ENCODE measurements around the gene KRTAP5-3. TPM values are rescaled to one million over a fixed set of nuclear protein-coding genes. Genes with fewer than 3 reads are reported as not detected.

The KRTAP5-3 gene
- total and polyA plus RNA-seq, 2 of the 13 experiments (the other 11 are each of a cell fraction or from before 2014, with no cell fraction given), result not detected

- TF ChIP-seq MLXIP (CRISPR knock-in tag; IDR thresholded peaks at IDR 0.05; ENCODE audit: borderline replicate concordance), result no peak
- TF ChIP-seq CSRNP2 (CRISPR knock-in tag; conservative IDR thresholded peaks at IDR 0.05; ENCODE audit: low read depth), result no peak
- TF ChIP-seq ZBTB40 (IDR thresholded peaks at IDR 0.05), result no peak
- no peak for TF ChIP-seq ZBTB40 (CRISPR knock-in tag; IDR thresholded peaks at IDR 0.05)
- TF ChIP-seq MED13 (CRISPR knock-in tag; IDR thresholded peaks at IDR 0.05), result no peak
- no peak for TF ChIP-seq ZMYM2 (CRISPR knock-in tag; IDR thresholded peaks at IDR 0.05)
- TF ChIP-seq ZMYM4 (CRISPR knock-in tag; IDR thresholded peaks at IDR 0.05), result no peak
Measured at GRCh38 chr11:1638344-1638743, 30.1 kb upstream of the KRTAP5-3 start (continued).
